Esophagus squamous epithelium (tissue), 4 donors: Measurements from ENCODE around the gene ERBB3.

Source experiments
- POLR2A ChIP-seq, 4 donors: fragments of 450-650 bp; IDR thresholded peaks; one replicate each; pipeline ENCODE4 v1.6.1; 2017; ENCODE audit warnings: antibody characterized with exemption in 4 of 4, mild to moderate bottlenecking in 4 of 4, moderate library complexity in 3 of 4
- TF ChIP-seq, protein P1 (sequence below), 6 experiments: fragments of 450-650 bp in 4 of 6; fragments of 200-600 bp in 2 of 6; sonication (generic) in 2 of 6; IDR thresholded peaks; one replicate each; pipeline ENCODE4 v1.5.1; 2016 to 2019; ENCODE audit warnings: antibody characterized with exemption in 6 of 6, mild to moderate bottlenecking in 4 of 6, moderate library complexity in 4 of 6

GRCh38 chr12:56107242-56107641, 27.3 kb downstream of the ERBB3 start:
- TF ChIP-seq, protein P1, sequence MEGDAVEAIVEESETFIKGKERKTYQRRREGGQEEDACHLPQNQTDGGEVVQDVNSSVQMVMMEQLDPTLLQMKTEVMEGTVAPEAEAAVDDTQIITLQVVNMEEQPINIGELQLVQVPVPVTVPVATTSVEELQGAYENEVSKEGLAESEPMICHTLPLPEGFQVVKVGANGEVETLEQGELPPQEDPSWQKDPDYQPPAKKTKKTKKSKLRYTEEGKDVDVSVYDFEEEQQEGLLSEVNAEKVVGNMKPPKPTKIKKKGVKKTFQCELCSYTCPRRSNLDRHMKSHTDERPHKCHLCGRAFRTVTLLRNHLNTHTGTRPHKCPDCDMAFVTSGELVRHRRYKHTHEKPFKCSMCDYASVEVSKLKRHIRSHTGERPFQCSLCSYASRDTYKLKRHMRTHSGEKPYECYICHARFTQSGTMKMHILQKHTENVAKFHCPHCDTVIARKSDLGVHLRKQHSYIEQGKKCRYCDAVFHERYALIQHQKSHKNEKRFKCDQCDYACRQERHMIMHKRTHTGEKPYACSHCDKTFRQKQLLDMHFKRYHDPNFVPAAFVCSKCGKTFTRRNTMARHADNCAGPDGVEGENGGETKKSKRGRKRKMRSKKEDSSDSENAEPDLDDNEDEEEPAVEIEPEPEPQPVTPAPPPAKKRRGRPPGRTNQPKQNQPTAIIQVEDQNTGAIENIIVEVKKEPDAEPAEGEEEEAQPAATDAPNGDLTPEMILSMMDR (IDR thresholded peaks at IDR 0.05) = no peak
- TF ChIP-seq POLR2A (IDR thresholded peaks at IDR 0.05) = no peak
